Measurements from ENCODE around the gene LRFN2.
A peak's percentile ranks its signal among the peaks of the same experiment; 100 is the strongest.

Gene LRFN2

GRCh38 chr6:40523505-40524172 is 63.5 kb downstream of the LRFN2 start:
- DNase-seq (ENCODE audit: low spot score) = peak; percentile 8
- TF ChIP-seq CTCF (conservative IDR thresholded peaks at IDR 0.05; ENCODE audit: low read depth) = no peak
- POLR2A ChIA-PET (ENCODE audit: low non-redundant PET) = no interaction called here
- CTCF ChIA-PET = no interaction called here
- H3K27ac ChIP-seq = no peak overlapping the region

GRCh38 chr6:40521496-40521895 is 65.7 kb downstream of the LRFN2 start:
- no peak overlapping the region for H3K27ac ChIP-seq
- TF ChIP-seq CTCF (conservative IDR thresholded peaks at IDR 0.05; ENCODE audit: low read depth) = no peak
- CTCF ChIA-PET = no interaction called here
- POLR2A ChIA-PET (ENCODE audit: low non-redundant PET) = no interaction called here
- DNase-seq (ENCODE audit: low spot score) = no peak

DNA sequence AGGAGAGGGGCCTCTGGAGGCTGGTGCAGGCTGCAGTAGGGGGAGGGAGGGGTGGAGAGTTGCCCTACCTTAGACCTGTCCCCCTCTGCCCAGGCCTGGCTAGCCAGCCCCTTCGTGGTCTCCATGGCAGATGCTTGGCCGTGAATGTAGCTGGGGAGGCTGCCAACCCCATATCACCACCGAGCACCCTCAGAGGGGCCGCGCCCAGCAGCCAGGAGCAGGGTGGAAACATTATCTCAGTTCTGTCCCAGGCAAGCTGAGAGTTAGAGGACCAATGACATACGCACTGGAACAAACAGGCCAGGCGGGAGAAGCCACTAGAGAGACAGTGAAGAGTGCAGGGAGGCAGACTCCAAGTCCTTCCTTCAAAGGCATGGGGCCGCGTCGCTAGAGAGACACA is 66.5 kb downstream of the LRFN2 start:
- POLR2A ChIA-PET (ENCODE audit: low non-redundant PET) = no interaction called here
- no peak for DNase-seq (ENCODE audit: low spot score)
- TF ChIP-seq CTCF (conservative IDR thresholded peaks at IDR 0.05; ENCODE audit: low read depth) = no peak
- CTCF ChIA-PET = no interaction called here
- H3K27ac ChIP-seq = no peak overlapping the region

DNA sequence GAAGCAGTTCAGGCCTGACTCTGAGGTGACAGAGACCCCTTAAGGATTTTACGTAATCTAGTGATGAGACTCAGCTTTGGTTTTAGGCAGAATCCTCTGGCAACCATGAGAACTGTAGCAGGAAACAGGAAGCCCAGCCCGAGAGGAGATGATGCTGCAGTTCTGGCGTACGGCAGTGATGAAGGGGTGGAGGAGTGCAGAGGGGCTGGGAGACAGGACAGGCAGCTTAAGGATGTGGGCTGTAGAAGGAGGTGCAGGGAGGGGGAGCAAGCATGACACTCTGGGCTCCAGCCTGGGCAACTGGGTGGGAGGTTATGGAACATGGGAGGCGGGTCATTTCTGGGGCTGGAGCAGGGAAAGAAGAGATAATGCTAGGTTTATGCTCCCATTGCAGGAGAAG is 67.1 kb downstream of the LRFN2 start:
- ChIA-PET POLR2A (ENCODE audit: low non-redundant PET) (no interaction called here), CTCF (interaction anchor here (0.6 kb wide), 1 partner anchor 1578 kb away, joined by 3 read pairs; no protein-coding TSS in a partner anchor)
- H3K27ac ChIP-seq = no peak overlapping the region
- no peak for DNase-seq (ENCODE audit: low spot score)
- TF ChIP-seq CTCF (conservative IDR thresholded peaks at IDR 0.05; ENCODE audit: low read depth) = no peak

DNA sequence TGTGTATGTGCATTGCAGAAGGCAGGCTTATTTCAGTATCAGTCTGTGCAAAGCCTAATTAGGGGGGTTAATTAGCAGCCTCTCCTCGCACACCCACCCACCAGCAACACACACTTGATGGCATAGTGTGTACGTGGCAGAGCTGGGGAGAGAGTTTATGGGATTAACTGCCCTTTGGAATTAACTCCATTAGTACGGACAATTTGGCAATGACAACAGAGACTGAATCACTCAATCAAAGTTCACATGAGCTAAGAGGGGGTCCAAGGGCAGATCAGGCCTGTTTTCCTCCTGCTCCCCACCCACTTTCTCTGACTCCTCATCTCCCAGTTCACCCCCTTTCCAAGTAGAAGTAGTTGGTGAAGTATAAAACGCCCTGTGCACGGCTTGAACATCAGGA is 69.5 kb downstream of the LRFN2 start:
- DNase-seq (ENCODE audit: low spot score) = no peak
- POLR2A ChIA-PET (ENCODE audit: low non-redundant PET) = no interaction called here
- H3K27ac ChIP-seq = no peak overlapping the region
- TF ChIP-seq CTCF (conservative IDR thresholded peaks at IDR 0.05; ENCODE audit: low read depth) = no peak
- CTCF ChIA-PET = no interaction called here

DNA sequence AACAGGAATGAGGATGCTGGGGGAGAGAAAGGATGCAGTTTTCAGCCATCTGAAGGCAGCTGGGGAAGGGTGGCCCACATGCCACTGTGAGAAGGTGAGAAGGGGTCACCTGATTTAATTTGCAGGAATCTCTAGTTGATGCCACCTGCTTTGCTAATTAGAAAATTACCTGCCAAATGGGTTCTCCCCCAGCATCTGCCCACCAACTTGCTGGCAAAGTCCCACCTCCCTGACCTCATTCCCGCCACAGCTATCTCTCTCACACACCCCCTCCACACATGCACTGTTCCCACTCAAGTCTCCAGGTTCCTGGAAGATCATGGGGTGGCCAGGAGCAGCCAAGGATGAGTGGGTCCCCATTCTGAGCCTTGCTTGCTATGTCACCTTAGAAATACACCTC is 70.7 kb downstream of the LRFN2 start:
- POLR2A ChIA-PET (ENCODE audit: low non-redundant PET) = no interaction called here
- H3K27ac ChIP-seq = no peak overlapping the region
- no peak for TF ChIP-seq CTCF (conservative IDR thresholded peaks at IDR 0.05; ENCODE audit: low read depth)
- CTCF ChIA-PET = interaction anchor here (0.6 to 1.0 kb wide), 2 partner anchors 15 to 1214 kb away, joined by 3 read pairs; no protein-coding TSS in a partner anchor
- no peak for DNase-seq (ENCODE audit: low spot score)
